Activated CD4-positive, CD25-positive, alpha-beta regulatory T cell treated with anti-CD3 and anti-CD28 coated beads, Interleukin-2, amount 50 U/mL, for 24 hours (primary cell): ENCODE measurements around the gene SPTBN1.
A peak's percentile ranks its signal among the peaks of the same experiment; 100 is the strongest.

Experiments used
- ATAC-seq, 2 donors: fragments of 150-1000 bp; cut with Tn5 transposase; one replicate each; pipeline ENCODE4 v1.10.0; 2021; ENCODE audit warnings: mild to moderate bottlenecking in 1 of 2, moderate library complexity in 1 of 2

SPTBN1 gene

GRCh38 chr2:54663424-54664030 lies 207.4 kb downstream of the SPTBN1 start:
- ATAC-seq = no peak

GRCh38 chr2:54664238-54664786 lies 208.2 kb downstream of the SPTBN1 start:
- no peak for ATAC-seq

DNA sequence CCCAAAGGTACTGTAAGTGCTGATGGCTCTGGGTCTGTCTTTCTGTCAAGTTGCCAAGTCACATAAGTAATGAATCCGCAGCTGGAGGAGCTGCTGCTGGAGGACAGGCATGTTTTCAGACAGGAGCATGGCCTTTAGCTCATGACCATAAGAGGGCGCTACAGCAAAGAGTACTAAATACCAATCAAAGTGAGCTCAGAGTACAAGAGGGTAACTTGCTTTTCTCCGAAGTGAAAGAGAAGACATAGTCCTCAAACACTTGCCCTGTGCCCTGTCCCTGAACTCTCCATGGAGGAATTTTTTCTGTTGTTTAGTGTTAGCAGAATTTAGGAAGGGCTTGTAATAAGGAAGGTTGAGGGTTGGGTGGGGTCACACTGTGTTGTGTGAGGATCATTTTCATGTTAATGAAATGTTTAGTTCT lies 209.3 kb downstream of the SPTBN1 start:
- ATAC-seq = peak; percentile 48 to 55

DNA sequence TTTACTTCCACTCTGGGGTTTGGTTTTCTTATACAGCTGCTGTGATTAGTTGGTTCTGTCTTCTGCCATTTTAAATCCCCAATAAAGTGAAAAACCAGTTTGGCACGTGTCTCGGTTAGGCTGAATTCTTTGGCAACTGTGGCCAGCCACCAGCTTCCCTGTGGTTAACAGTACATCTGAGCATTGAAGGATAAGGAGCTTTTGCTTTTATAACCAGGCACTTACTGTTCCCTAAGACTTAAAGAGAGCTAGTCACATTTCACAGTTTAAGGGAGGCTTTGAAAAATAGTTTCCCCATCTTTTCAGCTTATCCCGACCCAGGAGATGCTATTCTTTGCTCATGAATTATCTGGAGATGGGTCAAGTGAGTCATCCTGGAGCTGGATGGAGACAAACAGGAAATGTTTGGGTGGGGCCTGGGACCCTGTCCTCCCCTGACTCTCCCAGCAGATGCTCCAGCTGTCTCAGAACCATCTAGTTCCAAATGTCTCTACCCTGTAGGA lies 210.1 kb downstream of the SPTBN1 start:
- ATAC-seq = no peak

- ATAC-seq = no peak
Observed at GRCh38 chr2:54666634-54667265, 210.6 kb downstream of the SPTBN1 start.

GRCh38 chr2:54667266-54667639 lies 211.1 kb downstream of the SPTBN1 start:
- ATAC-seq = no peak

DNA sequence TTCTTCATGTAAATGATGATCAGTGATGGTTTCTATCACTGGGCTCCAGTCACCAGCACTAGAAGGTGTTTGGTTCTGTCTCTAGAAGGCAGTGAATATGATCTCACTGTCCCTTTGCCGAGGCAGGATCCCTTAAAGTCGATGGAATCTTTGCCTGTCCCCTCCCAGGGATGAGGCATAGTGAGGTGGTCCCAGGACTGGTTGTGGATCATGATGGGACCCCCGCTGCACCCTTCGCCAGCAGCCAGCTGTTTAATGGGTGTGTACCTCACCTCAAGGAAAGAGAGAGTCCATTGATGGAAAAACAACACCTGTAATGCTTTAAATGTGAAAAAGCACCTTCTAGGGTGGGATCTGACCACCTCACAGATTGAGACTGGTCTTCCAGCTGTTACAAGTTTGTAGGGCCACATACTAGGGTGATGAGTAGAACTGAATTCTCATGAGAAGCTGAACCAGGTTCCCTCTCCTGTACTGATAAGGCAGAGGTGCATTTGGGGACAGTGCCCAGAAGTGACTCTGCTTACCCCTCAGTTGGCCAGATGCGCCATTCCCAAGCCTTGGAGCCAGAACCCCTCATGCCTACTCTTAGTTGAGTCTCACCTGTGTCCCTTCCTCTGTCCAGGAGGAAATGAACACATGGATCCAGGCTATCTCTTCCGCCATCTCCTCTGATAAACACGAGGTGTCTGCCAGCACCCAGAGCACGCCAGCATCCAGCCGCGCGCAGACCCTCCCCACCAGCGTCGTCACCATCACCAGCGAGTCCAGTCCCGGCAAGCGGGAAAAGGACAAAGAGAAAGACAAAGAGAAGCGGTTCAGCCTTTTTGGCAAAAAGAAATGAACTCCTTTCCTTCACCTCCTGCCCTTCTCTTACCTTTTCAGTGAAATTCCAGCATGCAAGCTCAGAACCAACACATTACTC lies 211.9 kb downstream of the SPTBN1 start:
- no peak for ATAC-seq

DNA sequence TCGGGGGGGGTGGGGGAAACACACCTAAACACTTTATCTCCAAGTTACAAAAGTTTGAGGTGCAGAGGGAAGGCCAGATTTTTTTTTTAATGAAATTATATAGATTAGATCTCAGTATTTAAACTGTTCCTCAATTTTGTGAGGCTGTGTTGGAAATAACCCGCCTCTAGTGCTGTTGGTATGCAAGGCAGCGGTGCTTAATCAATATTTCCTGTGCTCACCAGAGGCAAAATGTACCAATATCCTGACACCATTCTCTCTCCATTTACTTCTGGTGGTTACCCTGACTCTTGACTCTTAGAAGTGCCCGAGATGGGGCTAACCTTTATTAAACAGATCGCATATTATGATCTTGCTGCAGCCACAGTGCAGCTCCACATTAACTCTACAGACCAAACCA lies 212.6 kb downstream of the SPTBN1 start:
- ATAC-seq = no peak

DNA sequence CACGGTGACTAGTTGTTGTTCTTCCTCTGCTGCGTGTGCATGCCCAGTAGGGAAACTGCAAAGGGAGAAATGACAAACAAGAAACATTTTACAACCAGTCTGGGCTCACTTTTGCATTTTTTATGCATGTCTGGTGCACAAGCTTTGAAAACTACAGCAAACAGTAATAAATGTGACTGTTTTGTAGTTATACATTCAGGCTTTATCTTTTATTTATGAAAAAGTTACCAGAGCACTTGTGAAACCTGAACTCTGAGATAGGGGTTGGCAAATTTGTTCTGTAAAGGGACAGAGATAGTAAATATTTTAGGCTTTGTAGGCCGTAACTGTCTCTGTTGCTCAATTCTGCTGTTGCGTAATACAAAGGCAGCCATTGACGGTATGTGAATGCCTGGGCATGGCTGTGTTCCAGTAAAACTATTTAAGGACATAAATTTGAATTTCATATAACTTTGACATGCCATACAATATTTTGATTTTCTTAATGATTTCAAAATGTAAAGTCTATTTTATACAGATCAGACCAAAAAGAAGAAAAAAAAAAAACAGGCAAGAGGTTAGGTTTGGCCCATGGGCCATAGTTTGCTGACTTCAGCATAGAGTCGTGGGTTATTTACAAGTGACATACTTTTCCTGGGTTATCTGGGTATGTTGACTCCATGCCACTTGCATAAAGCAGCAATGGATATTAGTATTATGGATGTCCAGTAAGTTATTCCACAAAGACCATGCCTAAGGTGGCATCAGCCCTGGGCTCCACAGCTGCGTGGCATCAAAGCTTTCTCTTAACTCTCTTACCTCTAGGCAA lies 213.8 kb downstream of the SPTBN1 start:
- no peak for ATAC-seq

- no peak for ATAC-seq
Observed at GRCh38 chr2:54670485-54671009, 214.4 kb downstream of the SPTBN1 start.

DNA sequence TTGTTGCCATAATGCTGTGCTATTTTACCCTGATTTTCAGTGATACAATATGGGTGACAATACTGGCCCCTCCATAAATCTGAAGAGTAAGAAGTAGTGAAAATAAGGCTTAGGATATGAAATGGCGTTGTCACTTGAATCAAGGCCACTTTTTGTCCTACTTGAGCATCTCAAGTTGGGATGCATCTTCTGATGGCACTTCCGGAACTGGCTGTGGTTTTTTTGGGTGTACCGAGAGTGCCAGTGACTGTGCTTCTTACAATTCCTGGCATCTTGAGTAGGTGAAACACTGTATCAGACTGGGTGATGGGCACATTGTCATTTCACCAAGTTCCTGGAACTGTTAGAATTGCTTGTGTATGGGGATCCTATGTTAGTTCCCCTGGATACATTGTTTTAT lies 214.9 kb downstream of the SPTBN1 start:
- ATAC-seq = no peak

DNA sequence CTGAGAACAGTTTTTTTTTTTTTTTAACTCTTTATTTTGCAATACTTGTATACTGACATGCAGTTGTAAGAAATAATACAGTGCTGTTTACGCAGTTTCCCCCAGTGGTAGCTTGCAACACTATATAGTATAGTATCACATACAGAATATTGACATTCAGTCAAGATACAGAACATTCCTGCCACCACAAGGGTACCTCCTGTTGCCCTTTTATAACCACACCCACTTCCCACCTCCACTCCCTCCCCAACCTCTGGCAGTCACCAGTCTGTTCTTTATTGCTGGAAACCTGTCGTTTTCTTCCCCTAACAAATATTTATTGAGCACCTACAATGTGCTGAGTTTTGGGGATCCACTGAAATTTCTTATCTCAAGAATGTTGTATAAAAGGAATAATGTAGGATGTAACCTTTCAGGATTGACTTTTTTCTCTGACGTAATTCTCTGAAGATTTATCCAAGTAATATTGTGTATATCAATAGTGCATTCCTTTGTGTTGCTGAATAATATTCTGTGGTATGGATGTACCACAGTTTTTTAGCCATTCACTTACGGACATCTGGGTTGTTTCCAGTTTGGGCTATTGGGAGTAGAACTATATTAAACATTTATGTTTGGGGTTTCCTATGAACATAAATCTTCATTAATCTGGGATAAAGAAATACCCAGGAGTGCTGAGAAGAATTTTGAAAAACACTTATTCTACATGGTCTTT lies 215.9 kb downstream of the SPTBN1 start:
- ATAC-seq = no peak

- no peak for ATAC-seq
Observed at GRCh38 chr2:54672590-54673456, 216.7 kb downstream of the SPTBN1 start.

GRCh38 chr2:54673501-54673998 lies 217.4 kb downstream of the SPTBN1 start:
- peak in 1 of 2 donors; percentile 54 for ATAC-seq

DNA sequence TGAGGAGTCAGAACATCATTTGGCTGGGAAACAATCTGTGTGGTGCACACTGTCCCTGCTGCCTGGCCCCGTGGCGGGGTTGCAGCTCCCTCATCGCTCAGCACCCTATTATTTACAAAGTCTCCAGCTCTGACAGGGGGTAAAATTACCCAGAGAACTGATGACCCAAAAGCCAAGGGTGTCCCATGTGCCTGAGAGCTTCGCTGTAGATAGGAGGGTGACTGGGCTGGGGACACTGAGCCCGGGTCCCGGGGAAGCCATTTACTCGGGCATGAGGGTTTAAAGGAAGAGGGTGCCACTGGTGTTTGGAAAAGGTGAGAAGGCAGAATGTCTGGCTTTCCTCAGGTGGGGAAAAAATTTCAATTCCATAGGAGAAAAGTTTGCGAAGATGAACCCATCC lies 219.2 kb downstream of the SPTBN1 start:
- ATAC-seq = no peak

GRCh38 chr2:54675738-54676137 lies 219.6 kb downstream of the SPTBN1 start:
- ATAC-seq = no peak

- no peak for ATAC-seq
Observed at GRCh38 chr2:54676656-54677055, 220.5 kb downstream of the SPTBN1 start.

GRCh38 chr2:54677476-54678265 lies 221.5 kb downstream of the SPTBN1 start:
- ATAC-seq = no peak

DNA sequence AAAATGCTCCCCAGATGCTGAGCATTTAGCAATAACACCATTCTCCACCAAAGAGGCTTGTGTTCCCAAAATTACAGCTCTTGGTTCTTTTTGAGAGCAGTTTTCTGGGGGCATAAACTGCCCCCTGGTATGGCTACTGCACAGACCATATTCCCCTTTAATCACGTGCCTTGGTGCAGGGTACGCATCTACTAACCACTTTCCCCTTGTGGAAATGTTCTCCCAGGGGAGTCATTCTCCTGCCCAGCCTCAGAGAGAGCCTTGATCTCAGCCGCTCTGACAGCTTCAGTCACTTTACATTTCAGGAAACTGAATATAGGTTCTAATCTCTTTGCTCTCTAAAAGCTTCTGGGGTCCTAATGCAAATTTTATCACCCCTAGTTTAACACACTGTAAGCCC lies 222.6 kb downstream of the SPTBN1 start:
- no peak for ATAC-seq
